H7 (cell line): Measurements from ENCODE around the gene GPAM. TPM values are rescaled to one million over a fixed set of nuclear protein-coding genes. Genes with fewer than 3 reads are reported as not detected.
"Not testable (repeated sequence)": the region's sequence is repeated elsewhere in the genome, so short reads cannot be mapped to it uniquely, and the experiment has no call there.

Experiments used
- DNase-seq: peaks from one replicate; pipeline ENCODE4 v3.0.0; 2012
- H3K27me3 ChIP-seq: 2 replicates; pipeline ENCODE4 v1.6.0; 2011; ENCODE audit warnings: mild to moderate bottlenecking, low read length; ENCODE audit not compliant: control insufficient read depth, insufficient read depth
- H3K36me3 ChIP-seq: replicated peaks from 2 replicates; pipeline ENCODE4 v1.5.1; 2011; ENCODE audit warnings: low read length; ENCODE audit not compliant: control insufficient read depth, insufficient read depth
- H3K4me3 ChIP-seq: 2 replicates; pipeline ENCODE4 v1.5.1; 2011; ENCODE audit warnings: low read depth, mild to moderate bottlenecking, control low read depth, low read length, moderate library complexity; ENCODE audit not compliant: insufficient read depth
- total RNA-seq: library from RNA; depleted of rRNA; stranded (reverse); fragments of >200 nt; shearing (Covaris generic); gene quantifications from 2 replicates; pipeline ENCODE4 v1.2.3, GENCODE V29; 2014; rRNA removed

Gene GPAM, protein sequence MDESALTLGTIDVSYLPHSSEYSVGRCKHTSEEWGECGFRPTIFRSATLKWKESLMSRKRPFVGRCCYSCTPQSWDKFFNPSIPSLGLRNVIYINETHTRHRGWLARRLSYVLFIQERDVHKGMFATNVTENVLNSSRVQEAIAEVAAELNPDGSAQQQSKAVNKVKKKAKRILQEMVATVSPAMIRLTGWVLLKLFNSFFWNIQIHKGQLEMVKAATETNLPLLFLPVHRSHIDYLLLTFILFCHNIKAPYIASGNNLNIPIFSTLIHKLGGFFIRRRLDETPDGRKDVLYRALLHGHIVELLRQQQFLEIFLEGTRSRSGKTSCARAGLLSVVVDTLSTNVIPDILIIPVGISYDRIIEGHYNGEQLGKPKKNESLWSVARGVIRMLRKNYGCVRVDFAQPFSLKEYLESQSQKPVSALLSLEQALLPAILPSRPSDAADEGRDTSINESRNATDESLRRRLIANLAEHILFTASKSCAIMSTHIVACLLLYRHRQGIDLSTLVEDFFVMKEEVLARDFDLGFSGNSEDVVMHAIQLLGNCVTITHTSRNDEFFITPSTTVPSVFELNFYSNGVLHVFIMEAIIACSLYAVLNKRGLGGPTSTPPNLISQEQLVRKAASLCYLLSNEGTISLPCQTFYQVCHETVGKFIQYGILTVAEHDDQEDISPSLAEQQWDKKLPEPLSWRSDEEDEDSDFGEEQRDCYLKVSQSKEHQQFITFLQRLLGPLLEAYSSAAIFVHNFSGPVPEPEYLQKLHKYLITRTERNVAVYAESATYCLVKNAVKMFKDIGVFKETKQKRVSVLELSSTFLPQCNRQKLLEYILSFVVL
- 10.0 and 11.9 TPM in 2 replicates for total RNA-seq

DNA sequence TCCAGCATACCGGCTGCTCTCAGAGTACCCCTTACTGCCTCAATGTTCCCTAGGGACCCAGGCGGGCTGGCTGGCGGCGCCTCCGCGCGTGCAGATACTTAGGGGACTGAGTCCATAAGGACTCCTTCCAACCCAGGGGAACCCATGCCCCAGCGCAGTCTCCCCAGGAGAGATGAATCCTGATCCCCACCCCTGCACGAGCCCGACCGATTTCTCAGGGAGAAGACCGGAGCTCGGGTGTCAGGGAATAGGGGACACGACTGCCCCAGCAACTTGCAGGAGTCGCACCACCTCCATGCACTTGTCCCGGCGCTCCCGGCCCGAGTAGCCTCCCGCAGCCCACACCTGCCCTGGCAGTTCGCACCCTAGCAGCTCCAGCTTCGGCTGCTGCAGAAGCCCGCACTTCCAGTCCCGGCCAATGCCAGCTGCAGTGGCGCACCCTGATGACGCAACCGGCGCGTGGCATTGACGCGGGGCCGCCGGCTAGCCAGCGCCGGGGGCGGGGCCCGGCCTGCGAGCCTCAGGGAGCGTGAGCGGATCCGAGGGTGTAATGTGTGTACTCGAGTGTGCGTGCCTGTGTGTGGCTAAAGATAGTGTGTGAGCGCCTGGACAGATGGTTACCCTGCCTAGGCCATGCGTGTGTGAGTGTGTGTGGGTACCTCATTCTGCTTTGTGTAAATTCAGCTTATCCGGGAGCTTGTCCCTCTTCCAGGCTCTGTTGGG, at the start of gene GPAM:
GPAM (minus strand) TSS at position 437 of the 723 bp plus-strand sequence. CDS start 1,981 bp downstream, outside the sequence.
- Histone ChIP-seq H3K27me3 (no peaks in the 10 kb centered on the region), H3K36me3 (no peaks in the 10 kb centered on the region), H3K4me3 (peak within 1 kb of the TSS; percentile 92)
- DNase-seq: peak; percentile 94

DNA sequence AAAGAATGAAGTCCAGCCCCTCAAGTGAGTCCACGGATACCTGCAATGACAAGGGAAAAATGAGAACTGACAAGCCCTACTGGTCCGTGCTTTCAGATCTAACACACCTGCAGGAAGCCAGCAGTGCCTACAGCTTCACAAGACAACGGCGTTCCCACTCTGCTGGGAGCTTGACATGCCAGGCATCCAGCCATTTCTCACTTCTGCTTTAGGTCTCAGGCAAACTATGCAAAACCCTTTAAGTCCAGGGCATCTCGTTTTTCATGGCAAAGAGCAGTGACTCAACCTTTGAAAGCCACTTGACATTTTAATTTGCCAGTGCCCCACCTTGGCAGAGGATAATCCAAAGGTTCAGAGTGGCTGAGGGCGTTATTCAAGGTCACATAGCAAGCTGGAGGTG, 49.1 kb upstream of the GPAM start:
- no peaks in the 10 kb centered on the region for H3K36me3 ChIP-seq
- no peak overlapping the region for H3K4me3 ChIP-seq
- H3K27me3 ChIP-seq: no peaks in the 10 kb centered on the region
- no peak for DNase-seq

DNA sequence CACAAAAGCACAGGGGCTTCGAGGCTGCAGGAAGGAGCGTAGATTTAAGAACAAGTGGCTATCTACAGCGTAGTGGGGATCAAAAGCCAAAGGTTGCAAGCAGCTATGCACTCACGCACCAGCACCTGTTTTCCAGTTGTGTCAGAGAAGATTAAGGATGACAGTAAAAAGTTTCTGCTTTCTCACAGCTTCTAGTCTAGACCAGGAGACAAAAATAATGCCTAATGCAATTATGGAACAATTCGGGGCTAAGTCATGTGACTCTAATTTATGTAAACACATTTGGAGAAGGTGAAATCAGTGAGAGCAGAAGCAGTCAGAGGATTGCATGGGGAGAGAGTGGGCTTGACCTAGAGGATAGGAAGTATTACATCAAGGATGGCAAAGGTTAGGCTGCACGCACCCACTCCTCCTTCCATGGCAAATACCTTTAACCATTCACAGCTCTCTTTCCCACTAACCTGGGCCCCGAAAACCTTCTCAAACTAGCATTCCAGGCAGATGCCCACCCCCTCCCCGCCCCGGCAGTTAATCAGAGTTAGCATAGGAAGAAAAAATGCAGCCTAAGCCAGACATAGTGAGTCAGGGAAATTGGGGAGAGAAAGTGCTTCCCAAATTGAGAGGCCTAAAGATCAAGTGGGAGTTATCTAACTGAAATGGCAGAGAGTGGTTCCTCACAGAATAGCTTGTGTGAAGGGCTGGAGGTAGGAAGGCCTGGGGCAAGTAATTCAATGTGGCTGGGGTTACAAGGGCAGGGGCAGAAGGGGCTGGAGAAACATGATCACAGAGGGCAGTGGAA, 48.2 kb upstream of the GPAM start:
- H3K36me3 ChIP-seq: no peaks in the 10 kb centered on the region
- no peak overlapping the region for H3K4me3 ChIP-seq
- no peak for DNase-seq
- H3K27me3 ChIP-seq: no peaks in the 10 kb centered on the region

DNA sequence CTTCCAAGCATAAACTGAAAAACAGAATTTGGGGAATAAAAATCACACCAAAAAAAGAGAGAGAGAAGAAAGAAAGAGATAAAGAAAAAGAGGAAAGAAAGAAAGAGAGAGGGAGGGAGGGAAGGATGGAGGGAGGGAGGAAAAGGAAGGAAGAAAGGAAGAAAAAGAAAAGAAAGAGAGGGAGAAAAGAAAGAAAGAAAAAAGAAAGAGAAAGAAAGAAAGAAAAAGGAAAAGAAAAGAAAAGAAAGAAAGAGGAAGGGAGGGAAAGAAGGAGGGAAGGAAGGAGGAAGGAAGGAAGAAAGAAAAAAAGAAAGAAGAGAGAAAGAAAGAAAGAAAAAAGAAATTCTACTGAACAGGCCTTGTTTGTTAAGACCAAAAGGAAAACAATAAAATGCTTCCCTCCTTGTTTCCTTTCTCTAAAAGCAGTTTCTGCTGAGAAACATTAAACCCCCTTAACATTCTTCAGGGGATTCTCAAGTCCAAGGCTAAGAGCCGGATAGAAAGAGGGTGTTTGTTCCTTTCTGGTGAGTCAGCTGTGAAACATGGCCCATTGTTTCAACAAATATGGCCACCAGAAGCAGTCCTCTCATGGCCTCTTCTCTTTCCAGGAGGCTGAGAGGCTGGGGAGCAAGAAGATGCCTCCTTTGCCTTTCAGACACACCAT, 46.9 kb upstream of the GPAM start:
- Histone ChIP-seq H3K27me3 (no peaks in the 10 kb centered on the region), H3K36me3 (no peaks in the 10 kb centered on the region), H3K4me3 (no peak overlapping the region)
- DNase-seq: no peak

DNA sequence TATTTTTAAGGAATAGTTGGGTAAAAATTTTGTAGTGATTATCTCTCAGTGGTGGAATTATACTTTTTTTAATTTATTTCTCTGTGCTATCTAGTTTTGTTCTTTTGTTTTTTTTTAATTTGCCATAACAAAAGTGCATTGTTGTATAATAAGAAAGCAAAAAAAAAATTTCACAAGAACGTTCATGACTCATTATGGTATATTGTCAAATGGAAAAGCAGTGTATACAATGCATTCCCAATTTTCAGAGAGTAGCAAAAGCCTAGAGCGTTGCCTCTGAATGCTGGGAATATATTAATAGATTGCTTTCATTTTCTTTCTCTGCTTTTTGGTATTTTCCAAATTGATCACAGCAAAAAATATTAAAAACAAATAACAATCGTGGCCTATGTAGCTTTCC, 46.3 kb upstream of the GPAM start:
- Histone ChIP-seq H3K36me3 (no peaks in the 10 kb centered on the region), H3K27me3 (no peaks in the 10 kb centered on the region), H3K4me3 (no peak overlapping the region)
- no peak for DNase-seq

DNA sequence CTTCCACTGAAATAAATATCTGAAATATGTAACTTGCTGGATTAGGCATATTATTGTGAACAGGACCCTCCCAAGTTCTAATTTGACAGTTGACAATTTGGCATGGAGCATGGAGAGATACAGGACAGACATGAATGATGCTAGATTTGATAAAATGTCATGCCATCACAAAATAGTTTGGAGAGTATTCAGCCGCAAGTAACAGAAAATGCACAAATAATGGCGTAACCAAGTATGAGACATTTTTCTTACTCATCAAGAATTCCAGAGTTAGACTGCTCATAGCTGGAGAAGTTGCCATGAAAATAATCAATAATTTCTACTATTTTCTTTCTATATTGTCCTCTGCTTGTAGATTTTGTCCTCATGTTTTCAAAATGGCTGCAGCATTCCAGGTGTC, 45.5 kb upstream of the GPAM start:
- Histone ChIP-seq H3K36me3 (no peaks in the 10 kb centered on the region), H3K27me3 (no peaks in the 10 kb centered on the region), H3K4me3 (no peak overlapping the region)
- no peak for DNase-seq

DNA sequence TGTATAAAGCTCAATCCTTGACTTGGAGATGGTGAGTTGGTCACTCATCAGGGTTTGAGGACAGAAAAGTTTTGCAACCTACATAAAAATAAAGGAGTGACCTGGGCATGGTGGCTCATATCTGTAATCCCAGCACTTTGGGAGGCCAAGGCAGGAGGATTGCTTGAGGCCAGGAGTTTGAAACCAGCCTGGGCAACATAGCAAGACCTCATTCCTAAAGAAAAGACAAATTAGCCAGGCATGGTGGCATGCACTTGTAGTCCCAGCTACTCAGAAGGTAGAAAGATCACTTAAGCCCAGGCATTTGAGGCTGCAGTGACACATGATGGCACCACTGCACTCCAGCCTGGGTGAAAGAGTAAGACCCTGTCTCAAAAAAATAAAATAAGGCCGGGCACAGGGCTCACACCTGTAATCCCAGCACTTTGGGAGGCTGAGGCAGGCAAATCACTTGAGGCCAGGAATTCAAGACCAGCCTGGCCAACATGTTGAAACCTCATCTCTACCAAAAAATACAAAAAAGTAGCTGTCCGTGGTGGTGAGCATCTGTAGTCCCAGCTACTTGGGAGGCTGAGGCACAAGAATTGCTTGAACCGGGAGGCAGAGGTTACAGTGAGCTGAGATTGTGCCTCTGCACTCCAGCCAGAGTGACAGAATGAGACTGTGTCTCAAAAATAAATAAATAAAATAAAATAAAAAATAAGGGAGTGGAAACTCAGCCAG, 45.0 kb upstream of the GPAM start:
- not testable (repeated sequence) for H3K27me3 ChIP-seq, H3K4me3 ChIP-seq, DNase-seq, H3K36me3 ChIP-seq

DNA sequence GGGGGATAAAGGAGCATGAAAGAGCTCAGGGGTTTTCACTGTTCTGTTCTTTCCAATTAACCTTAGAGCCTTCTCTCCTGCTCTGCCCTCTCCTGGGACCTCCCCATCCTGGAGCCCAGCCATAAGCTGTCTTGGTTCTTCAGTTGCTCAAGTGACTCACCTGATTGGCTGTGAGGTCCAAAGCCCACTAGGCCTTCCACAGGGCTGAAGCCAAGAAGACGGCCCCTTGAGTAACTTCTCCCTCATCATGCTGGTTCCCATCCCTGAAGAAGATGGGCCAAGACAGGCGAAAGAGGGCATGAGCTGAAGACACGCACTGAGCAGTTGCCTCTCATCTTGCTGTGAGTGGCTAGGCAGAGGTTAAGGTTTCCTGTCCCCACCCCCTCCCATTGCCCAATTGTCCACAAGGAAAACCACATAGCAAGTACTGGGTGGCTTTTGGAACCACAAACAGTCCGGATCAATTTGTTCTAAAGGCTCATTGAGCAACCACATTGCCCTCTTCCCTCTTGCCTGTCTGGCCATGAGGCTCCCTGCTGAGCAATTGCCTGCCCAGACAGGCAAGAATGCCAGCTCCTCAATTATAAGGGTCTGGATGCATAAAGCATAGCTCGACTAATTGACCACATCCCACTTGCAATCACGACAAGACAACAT, 43.9 kb upstream of the GPAM start:
- H3K36me3 ChIP-seq: no peaks in the 10 kb centered on the region
- no peak overlapping the region for H3K4me3 ChIP-seq
- H3K27me3 ChIP-seq: no peaks in the 10 kb centered on the region
- no peak for DNase-seq

DNA sequence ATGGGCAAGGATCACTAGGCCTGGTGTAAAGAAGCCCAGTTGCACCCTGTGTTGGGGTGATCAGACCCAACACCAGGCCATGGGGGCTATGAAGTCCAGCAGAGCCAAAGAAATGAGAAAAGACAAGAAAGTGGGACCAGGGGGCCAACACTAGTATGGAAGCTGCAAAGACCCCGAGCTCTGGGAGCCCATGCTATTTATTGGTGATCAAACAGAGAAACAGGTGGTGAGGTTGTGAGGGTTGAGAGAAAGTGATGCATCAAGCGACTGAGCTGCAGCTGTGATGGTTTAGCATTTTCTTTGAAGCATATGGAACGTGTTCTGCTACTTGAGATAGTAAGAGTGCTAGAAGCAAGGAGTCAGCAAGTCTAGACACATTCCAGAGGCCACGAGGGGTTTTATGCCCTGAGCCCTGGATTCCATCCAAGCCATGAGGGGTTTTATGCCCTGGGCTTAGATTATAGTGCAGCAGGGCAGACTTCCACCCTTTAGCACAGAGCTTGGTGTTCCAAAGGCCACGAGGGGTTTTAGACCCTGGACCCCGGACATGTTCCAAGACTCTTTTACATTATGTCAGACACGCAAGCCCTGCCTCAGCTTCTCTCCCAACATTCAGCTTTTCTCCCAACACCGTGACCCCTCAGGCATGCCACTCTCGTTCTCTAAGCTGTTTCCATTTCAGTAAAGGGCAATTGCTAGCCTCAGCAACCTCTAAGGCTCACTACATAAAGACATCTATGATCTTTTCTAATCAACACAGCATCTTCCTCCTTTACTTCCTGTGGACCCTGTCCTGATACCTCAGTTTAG, 43.1 kb upstream of the GPAM start:
- no peak for DNase-seq
- Histone ChIP-seq H3K36me3 (no peaks in the 10 kb centered on the region), H3K4me3 (no peak overlapping the region), H3K27me3 (no peaks in the 10 kb centered on the region)

DNA sequence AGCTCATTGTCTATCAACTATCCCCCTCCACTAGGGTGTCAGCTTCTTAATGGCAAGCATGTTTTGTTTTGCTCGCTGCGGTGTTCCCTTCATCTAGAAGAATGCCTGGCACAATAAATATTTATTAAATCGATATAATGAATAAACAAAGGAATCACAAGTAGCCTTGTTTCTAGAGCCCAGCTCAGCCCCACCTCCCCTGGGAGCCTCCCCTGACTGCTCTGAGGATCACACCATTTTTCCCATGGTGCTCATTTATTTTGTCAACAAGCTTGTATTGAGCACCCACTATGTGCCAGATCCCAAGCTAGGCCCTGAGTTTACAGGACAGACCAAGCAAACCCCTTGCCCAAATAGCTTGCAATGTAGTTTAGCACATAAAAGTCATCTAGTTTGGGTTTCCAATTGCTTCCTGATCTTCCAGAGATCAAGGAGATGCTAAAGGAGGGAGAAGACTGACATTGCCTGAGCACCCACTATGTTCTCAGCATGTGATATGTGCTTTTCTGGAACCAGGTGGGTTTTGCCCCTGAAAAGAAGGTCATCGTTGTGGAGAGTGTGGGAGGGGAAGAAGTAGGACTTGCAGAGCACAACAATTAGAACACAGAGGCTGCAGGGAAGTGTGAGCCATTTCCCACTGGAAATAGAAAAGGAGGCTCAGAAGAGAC, 42.3 kb upstream of the GPAM start:
- Histone ChIP-seq H3K27me3 (no peaks in the 10 kb centered on the region), H3K36me3 (no peaks in the 10 kb centered on the region), H3K4me3 (no peak overlapping the region)
- no peak for DNase-seq

DNA sequence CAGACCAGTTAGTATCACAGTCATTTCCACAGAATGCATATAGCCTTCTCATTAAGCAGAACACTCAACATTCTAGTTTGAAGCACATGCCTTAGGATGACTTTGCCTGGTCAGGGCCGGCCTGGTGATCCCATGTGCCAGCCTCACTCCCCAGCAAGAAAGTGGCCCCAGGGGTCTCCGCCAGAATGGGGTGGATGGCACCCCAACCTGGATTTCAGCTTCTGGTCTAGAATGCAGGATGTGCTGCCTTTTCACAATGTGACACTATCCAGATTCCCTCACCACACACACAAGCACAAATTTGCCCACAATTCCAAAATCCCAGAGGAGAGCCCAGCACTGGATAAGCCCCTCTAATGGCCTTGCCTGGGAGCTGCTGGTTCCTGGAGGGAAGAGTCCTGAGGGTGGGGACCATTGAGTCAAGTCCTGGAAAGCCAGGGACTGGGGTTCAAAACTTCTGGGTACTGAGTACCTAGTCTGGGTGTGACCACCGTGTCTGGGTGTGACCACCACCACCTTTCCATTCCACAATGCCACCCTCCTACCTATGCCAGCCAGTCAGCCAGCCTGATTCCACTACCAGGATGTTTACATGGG, 41.5 kb upstream of the GPAM start:
- no peak overlapping the region for H3K4me3 ChIP-seq
- H3K36me3 ChIP-seq: no peaks in the 10 kb centered on the region
- DNase-seq: no peak
- H3K27me3 ChIP-seq: no peaks in the 10 kb centered on the region
